ENCODE measurements around the gene OPRD1.

DNA sequence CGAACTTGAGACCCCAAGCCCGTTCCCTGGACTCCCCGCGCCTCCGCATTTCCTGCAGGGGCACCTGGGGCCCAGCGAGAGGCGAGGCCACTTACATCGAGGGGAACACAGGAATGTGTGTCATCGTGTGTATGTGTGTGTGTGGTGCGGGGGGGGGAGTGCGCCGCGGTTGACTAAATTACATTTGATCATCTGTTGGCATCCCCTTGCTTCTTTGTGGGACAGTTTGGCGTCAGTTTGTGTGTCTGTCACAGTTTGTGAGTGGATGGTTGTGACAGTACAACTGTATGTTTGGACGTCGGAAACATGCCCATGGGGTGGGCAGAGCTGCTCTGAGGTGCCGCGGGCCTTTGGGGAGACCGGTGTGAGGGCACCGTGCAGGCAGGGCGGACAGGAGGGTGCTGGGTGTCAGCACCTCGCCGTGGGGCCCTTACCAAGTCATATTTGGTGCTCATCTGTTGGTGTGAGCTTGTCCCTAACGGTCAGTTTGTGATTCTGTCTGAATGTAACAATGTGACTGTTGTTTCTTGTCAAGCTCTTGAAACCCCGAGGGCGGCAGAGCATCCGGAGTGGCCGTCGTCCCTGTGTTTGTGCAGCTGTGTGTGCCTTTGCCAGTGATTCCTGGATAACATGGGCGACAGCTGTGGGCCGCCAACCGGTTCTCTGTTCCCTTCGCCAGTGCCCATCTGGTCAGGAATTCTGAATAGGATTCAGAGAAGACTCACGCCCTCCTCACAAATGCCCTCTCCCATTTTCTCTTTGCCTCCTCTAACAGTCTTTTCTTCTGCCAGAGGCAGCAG is 899 bp downstream of the OPRD1 start:
- TF ChIP-seq, protein P1, sequence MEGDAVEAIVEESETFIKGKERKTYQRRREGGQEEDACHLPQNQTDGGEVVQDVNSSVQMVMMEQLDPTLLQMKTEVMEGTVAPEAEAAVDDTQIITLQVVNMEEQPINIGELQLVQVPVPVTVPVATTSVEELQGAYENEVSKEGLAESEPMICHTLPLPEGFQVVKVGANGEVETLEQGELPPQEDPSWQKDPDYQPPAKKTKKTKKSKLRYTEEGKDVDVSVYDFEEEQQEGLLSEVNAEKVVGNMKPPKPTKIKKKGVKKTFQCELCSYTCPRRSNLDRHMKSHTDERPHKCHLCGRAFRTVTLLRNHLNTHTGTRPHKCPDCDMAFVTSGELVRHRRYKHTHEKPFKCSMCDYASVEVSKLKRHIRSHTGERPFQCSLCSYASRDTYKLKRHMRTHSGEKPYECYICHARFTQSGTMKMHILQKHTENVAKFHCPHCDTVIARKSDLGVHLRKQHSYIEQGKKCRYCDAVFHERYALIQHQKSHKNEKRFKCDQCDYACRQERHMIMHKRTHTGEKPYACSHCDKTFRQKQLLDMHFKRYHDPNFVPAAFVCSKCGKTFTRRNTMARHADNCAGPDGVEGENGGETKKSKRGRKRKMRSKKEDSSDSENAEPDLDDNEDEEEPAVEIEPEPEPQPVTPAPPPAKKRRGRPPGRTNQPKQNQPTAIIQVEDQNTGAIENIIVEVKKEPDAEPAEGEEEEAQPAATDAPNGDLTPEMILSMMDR (IDR thresholded peaks at IDR 0.05; ENCODE audit: poor library complexity) = no peak
- TF ChIP-seq EZH2 (IDR thresholded peaks at IDR 0.05; ENCODE audit: borderline replicate concordance) (no peak), EZH2phosphoT487 (IDR thresholded peaks at IDR 0.05; ENCODE audit: low read depth, severe bottlenecking, unreplicated experiment) (no peak)
